H1 (cell line): ENCODE data around the gene JAKMIP3. TPM values are rescaled to one million over a fixed set of nuclear protein-coding genes. Genes with fewer than 3 reads are reported as not detected.

Experiments used
- CTCF ChIA-PET: fragments of 300-600 bp; sonication (Branson Sonifier 250); formaldehyde crosslinking; loops from one replicate; lab custom pipeline; 2021; ENCODE audit not compliant: partially characterized antibody; lab: Charles Lee
- POLR2A ChIA-PET: fragments of 300-600 bp; sonication (Branson Sonifier 250); formaldehyde crosslinking; loops from one replicate; lab custom pipeline; 2021; ENCODE audit warnings: inconsistent platforms; ENCODE audit not compliant: partially characterized antibody; lab: Charles Lee
- DNase-seq, 2 experiments: peaks; one replicate each; pipeline versions ENCODE4 v3.0.0 to v3.0.0-alpha.2; 2010 to 2022; ENCODE audit warnings: low spot score in 2 of 2, low read depth in 1 of 2, mixed read lengths in 1 of 2
- FAIRE-seq: peaks from 2 replicates; lab custom pipeline; 2011; peaks lifted over from hg19 to GRCh38; lab: Jason Lieb, UNC
- H2AFZ ChIP-seq: 2 replicates; pipeline ENCODE4 v1.8.1; 2012; ENCODE audit warnings: low read length, inconsistent platforms
- H2AK5ac ChIP-seq: 2 replicates; pipeline ENCODE4 v1.6.1; 2013; ENCODE audit warnings: low read depth, low read length
- H2BK120ac ChIP-seq: replicated peaks from 2 replicates; pipeline ENCODE3; 2013; ENCODE audit warnings: low read depth, low read length, inconsistent platforms
- H2BK12ac ChIP-seq: 2 replicates; pipeline ENCODE4 v1.6.1; 2013; ENCODE audit warnings: low read depth, low read length
- H2BK15ac ChIP-seq: 2 replicates; pipeline ENCODE4 v1.6.1; 2013; ENCODE audit warnings: low read length
- H2BK20ac ChIP-seq: 2 replicates; pipeline ENCODE4 v1.6.1; 2013; ENCODE audit warnings: low read length
- H2BK5ac ChIP-seq: 2 replicates; pipeline ENCODE4 v1.6.1; 2013; ENCODE audit warnings: low read depth, low read length
- H3K14ac ChIP-seq: 2 replicates; pipeline ENCODE4 v1.6.1; 2013; ENCODE audit warnings: inconsistent platforms; ENCODE audit not compliant: insufficient read length
- H3K18ac ChIP-seq: 2 replicates; pipeline ENCODE4 v1.6.1; 2013; ENCODE audit warnings: low read length; ENCODE audit errors: extremely low read depth
- H3K23ac ChIP-seq: 2 replicates; pipeline ENCODE4 v1.6.1; 2013; ENCODE audit warnings: inconsistent platforms; ENCODE audit not compliant: insufficient read length
- H3K23me2 ChIP-seq: 2 replicates; pipeline ENCODE4 v1.6.1; 2013; ENCODE audit warnings: low read depth, low read length
- H3K27ac ChIP-seq: 2 replicates; pipeline ENCODE4 v1.6.1; 2011; ENCODE audit warnings: low read depth, low read length, inconsistent platforms
- H3K27me3 ChIP-seq, 4 experiments: replicated peaks in 1 of 4; 1 replicate in 1 of 4; 2 replicates in 3 of 4; pipeline versions ENCODE4 v1.6.1 to v1.8.1; 2011 to 2013; ENCODE audit warnings: low read length in 3 of 4, mild to moderate bottlenecking in 3 of 4, inconsistent platforms in 2 of 4, mixed read lengths in 2 of 4, moderate library complexity in 1 of 4; ENCODE audit not compliant: control insufficient read depth in 3 of 4, insufficient read depth in 3 of 4; ENCODE audit errors: extremely low read depth in 1 of 4
- H3K36me3 ChIP-seq, 4 experiments: 2 replicates each; pipeline versions ENCODE4 v1.6.1 to v1.8.1; 2011 to 2013; ENCODE audit warnings: mild to moderate bottlenecking in 4 of 4, low read length in 3 of 4, moderate library complexity in 2 of 4, control low read depth in 1 of 4, inconsistent platforms in 1 of 4; ENCODE audit not compliant: insufficient read depth in 4 of 4, control insufficient read depth in 2 of 4
- H3K4ac ChIP-seq: replicated peaks from 2 replicates; pipeline ENCODE3; 2013; ENCODE audit warnings: low read length, low read depth, mixed read lengths, inconsistent platforms; ENCODE audit not compliant: insufficient read length
- H3K4me1 ChIP-seq, 4 experiments: replicated peaks in 1 of 4; 1 replicate in 1 of 4; 2 replicates in 3 of 4; pipeline versions ENCODE4 v1.6.1 to v1.8.1; 2011 to 2013; ENCODE audit warnings: low read length in 3 of 4, inconsistent platforms in 2 of 4, mixed read lengths in 1 of 4; ENCODE audit not compliant: insufficient read depth in 4 of 4, control insufficient read depth in 3 of 4
- H3K4me2 ChIP-seq, 2 experiments: 2 replicates each; pipeline versions ENCODE4 v1.6.1 to v1.8.1; 2011 to 2013; ENCODE audit warnings: low read depth in 2 of 2, low read length in 2 of 2, control low read depth in 1 of 2, inconsistent platforms in 1 of 2, mild to moderate bottlenecking in 1 of 2; ENCODE audit not compliant: insufficient read depth in 1 of 2
- H3K4me3 ChIP-seq, 4 experiments: fragments of 200-600, 300-600 bp in 1 of 4; sonication (generic), shearing (Covaris generic), sonication (Bioruptor Twin) in 1 of 4; 2 replicates each; pipeline versions ENCODE4 v1.5.1 to v1.8.1; 2011 to 2016; ENCODE audit warnings: low read length in 4 of 4, low read depth in 3 of 4, control low read depth in 2 of 4, inconsistent platforms in 2 of 4, mild to moderate bottlenecking in 2 of 4, mixed read lengths in 1 of 4, moderate library complexity in 1 of 4; ENCODE audit not compliant: insufficient read depth in 2 of 4; ENCODE audit errors: extremely low read depth in 1 of 4
- H3K56ac ChIP-seq: replicated peaks from 2 replicates; pipeline ENCODE3; 2013; ENCODE audit warnings: low read depth, mild to moderate bottlenecking, mixed read lengths, low read length, inconsistent platforms; ENCODE audit not compliant: insufficient read length
- H3K79me1 ChIP-seq: 2 replicates; pipeline ENCODE4 v1.6.1; 2013; ENCODE audit warnings: low read depth, low read length, control low read depth
- H3K79me2 ChIP-seq, 2 experiments: 2 replicates each; pipeline versions ENCODE4 v1.6.1 to v1.8.1; 2012 to 2013; ENCODE audit warnings: low read length in 2 of 2, mild to moderate bottlenecking in 2 of 2, inconsistent platforms in 1 of 2; ENCODE audit not compliant: insufficient read depth in 2 of 2, control insufficient read depth in 1 of 2
- H3K9ac ChIP-seq, 4 experiments: replicated peaks in 1 of 4; 1 replicate in 1 of 4; 2 replicates in 3 of 4; pipeline versions ENCODE4 v1.6.1 to v1.8.1; 2011 to 2013; ENCODE audit warnings: low read depth in 3 of 4, low read length in 3 of 4, control low read depth in 2 of 4, mild to moderate bottlenecking in 2 of 4, moderate library complexity in 2 of 4, inconsistent platforms in 1 of 4; ENCODE audit errors: extremely low read depth in 1 of 4
- H3K9me3 ChIP-seq, 2 experiments: 2 replicates each; pipeline versions ENCODE4 v1.6.1 to v1.8.1; 2012 to 2013; ENCODE audit warnings: mild to moderate bottlenecking in 2 of 2, moderate library complexity in 2 of 2, control low read depth in 1 of 2, inconsistent platforms in 1 of 2, low read depth in 1 of 2, low read length in 1 of 2, mixed read lengths in 1 of 2; ENCODE audit not compliant: insufficient read depth in 2 of 2
- H4K20me1 ChIP-seq, 2 experiments: replicated peaks in 1 of 2; 2 replicates each; pipeline versions ENCODE3 to v1.8.1; 2011 to 2013; ENCODE audit warnings: inconsistent platforms in 2 of 2, low read length in 2 of 2, mild to moderate bottlenecking in 1 of 2; ENCODE audit not compliant: insufficient read depth in 2 of 2, control insufficient read depth in 1 of 2
- H4K5ac ChIP-seq: 2 replicates; pipeline ENCODE4 v1.6.1; 2013; ENCODE audit warnings: low read length, low read depth, mixed read lengths, inconsistent platforms; ENCODE audit not compliant: insufficient read length
- H4K8ac ChIP-seq: 2 replicates; pipeline ENCODE4 v1.8.0; 2013; ENCODE audit warnings: mild to moderate bottlenecking, moderate library complexity, low read length, inconsistent platforms; ENCODE audit not compliant: insufficient read depth; ENCODE audit errors: extremely low read depth
- H4K91ac ChIP-seq: replicated peaks from 2 replicates; pipeline ENCODE3; 2013; ENCODE audit warnings: low read length, mixed read lengths, inconsistent platforms; ENCODE audit not compliant: insufficient read length
- BCL11A ChIP-seq, 2 experiments: IDR thresholded peaks; one replicate each; pipeline ENCODE4 v1.6.1; 2011; ENCODE audit warnings: low read depth in 2 of 2, low read length in 2 of 2, mild to moderate bottlenecking in 2 of 2
- CHD2 ChIP-seq: IDR thresholded peaks from 2 replicates; pipeline ENCODE4 v1.6.1; 2012; ENCODE audit warnings: low read length, improper control_type of control experiment
- EGR1 ChIP-seq: IDR thresholded peaks from 2 replicates; pipeline ENCODE4 v1.6.1; 2011; ENCODE audit warnings: low read depth, low read length, borderline replicate concordance
- KDM1A ChIP-seq: fragments of 200-600, 300-600 bp; sonication (generic); IDR thresholded peaks from 2 replicates; pipeline ENCODE4 v1.7.1; 2016; ENCODE audit warnings: mild to moderate bottlenecking, low read length, borderline replicate concordance
- RAD21 ChIP-seq, 2 experiments: IDR thresholded peaks in 1 of 2; conservative IDR thresholded peaks in 1 of 2; 2 replicates each; pipeline ENCODE4 v1.6.1; 2011; ENCODE audit warnings: low read depth in 2 of 2, low read length in 2 of 2, improper control_type of control experiment in 1 of 2, inconsistent platforms in 1 of 2, mild to moderate bottlenecking in 1 of 2, moderate library complexity in 1 of 2
- SIRT6 ChIP-seq: IDR thresholded peaks from one replicate; pipeline ENCODE4 v1.7.1; 2012; ENCODE audit warnings: low read length, inconsistent platforms
- ZNF274 ChIP-seq: IDR thresholded peaks from 2 replicates; pipeline ENCODE4 v1.7.0; 2012; ENCODE audit warnings: low read length, borderline replicate concordance; ENCODE audit errors: extremely low read depth
- WGBS, 2 experiments: shearing (Covaris generic) in 1 of 2; methylation state at CpG; one replicate each; pipeline versions ENCODE4 v1.1.6 to v1.1.7; 2013 to 2015; ENCODE audit warnings: low lambda C conversion rate in 2 of 2, mixed read lengths in 2 of 2, inconsistent platforms in 1 of 2, low coverage in 1 of 2, missing lambda C conversion rate in 1 of 2; ENCODE audit not compliant: insufficient replicate concordance in 2 of 2, insufficient coverage in 1 of 2, insufficient read length in 1 of 2; ENCODE audit errors: extremely low coverage in 1 of 2, missing lambda C conversion rate in 1 of 2; 5-methylcytosine and 5-hydroxymethylcytosine counted together
- polyA plus RNA-seq, 7 experiments: library from polyadenylated mRNA; depleted of rRNA in 3 of 7; stranded (reverse) in 5 of 7; unstranded in 2 of 7; fragments of >200 nt in 5 of 7; fragments of 200-250 nt in 2 of 7; gene quantifications; 1 replicate in 5 of 7; 2 replicates in 1 of 7; 4 replicates in 1 of 7; pipeline versions ENCODE4 v1.2.1 to v1.2.3, GENCODE V29; 2011 to 2013; ENCODE audit warnings: missing spikeins in 2 of 7, mixed read lengths in 2 of 7
- total RNA-seq: library from RNA; stranded (reverse); fragmentation: NEBNext Ultra II Directional; extraction: Animal tissue kit (Norgen Biotek cat#: 25700); gene quantifications from 2 replicates; pipeline ENCODE4 v1.2.1, GENCODE V29; 2021

The JAKMIP3 gene
- total and polyA plus RNA-seq, 2 of the 8 experiments (the other 6 are each of a cell fraction or from before 2014, with no cell fraction given), result 0.83 to 0.91 TPM

GRCh38 chr10:132048294-132048667, 17.5 kb upstream of the JAKMIP3 start:
- Histone ChIP-seq H3K27me3 (no peaks in the 10 kb centered on the region), H3K14ac (no peak overlapping the region), H4K5ac (no peak overlapping the region), H3K9ac (no peak overlapping the region), H3K23me2 (no peaks in the 10 kb centered on the region), H2BK20ac (no peak overlapping the region), H2BK12ac (no peak overlapping the region), H2AFZ (no peak overlapping the region), H2BK5ac (no peak overlapping the region), H2AK5ac (no peak overlapping the region), H3K4me1 (peaks cover 6 to 9% (median 8%) of the 10 kb centered on the region in 4 experiments; a peak in 6 of 7 replicates), H3K56ac (no peak overlapping the region), H4K91ac (no peak overlapping the region), H3K79me2 (no peaks in the 10 kb centered on the region), H3K9me3 (peaks cover 11 to 18% of the 10 kb centered on the region in 2 experiments), H3K27ac (no peak overlapping the region), H3K36me3 (no peaks in the 10 kb centered on the region), H3K79me1 (no peaks in the 10 kb centered on the region), H2BK15ac (no peak overlapping the region), H3K4me3 (no peak overlapping the region), H4K8ac (no peak overlapping the region), H4K20me1 (no peaks in the 10 kb centered on the region), H3K4ac (no peak overlapping the region), H3K18ac (no peak overlapping the region), H3K4me2 (no peak overlapping the region), H2BK120ac (no peak overlapping the region), H3K23ac (no peak overlapping the region)
- ChIA-PET POLR2A (no interaction called here), CTCF (interaction anchor here (1.2 to 6.8 kb wide), 5 partner anchors 11 to 105 kb away, joined by 3 to 39 read pairs (median 6); no protein-coding TSS in a partner anchor)
- DNase-seq, result no peak
- FAIRE-seq, result no peak
- no peak for TF ChIP-seq SIRT6
- TF ChIP-seq CHD2, result no peak
- TF ChIP-seq BCL11A (IDR thresholded peaks at IDR 0.05; ENCODE audit: low read depth in 2 of 2, low read length in 2 of 2), result no peak
- no peak for TF ChIP-seq KDM1A
- no peak for TF ChIP-seq EGR1
- no peak for TF ChIP-seq ZNF274
- no peak for TF ChIP-seq RAD21 (IDR thresholded peaks at IDR 0.05 in 1 of 2, conservative IDR thresholded peaks at IDR 0.05 in 1 of 2; ENCODE audit: low read depth in 2 of 2, low read length in 2 of 2)
- 78% methylated on average over 7 of the region's 7 CpGs; no CpG with 5 or more reads in 1 of the 2 experiments for WGBS, 2 experiments
